Activated CD4-positive, alpha-beta T cell treated with anti-CD3 and anti-CD28 coated beads, Interleukin-10, Interleukin-2, amounts not matched to agents 100 ng/mL and 50 ng/mL, durations not matched to agents 16 hours and 8 hours (primary cell): ENCODE data around the gene SLC7A9.
"Not testable (repeated sequence)": the region's sequence is repeated elsewhere in the genome, so short reads cannot be mapped to it uniquely, and the experiment has no call there.

Experiments used
- DNase-seq: peaks from one replicate; pipeline ENCODE4 v3.0.0-alpha.2; 2020

The SLC7A9 gene

DNA sequence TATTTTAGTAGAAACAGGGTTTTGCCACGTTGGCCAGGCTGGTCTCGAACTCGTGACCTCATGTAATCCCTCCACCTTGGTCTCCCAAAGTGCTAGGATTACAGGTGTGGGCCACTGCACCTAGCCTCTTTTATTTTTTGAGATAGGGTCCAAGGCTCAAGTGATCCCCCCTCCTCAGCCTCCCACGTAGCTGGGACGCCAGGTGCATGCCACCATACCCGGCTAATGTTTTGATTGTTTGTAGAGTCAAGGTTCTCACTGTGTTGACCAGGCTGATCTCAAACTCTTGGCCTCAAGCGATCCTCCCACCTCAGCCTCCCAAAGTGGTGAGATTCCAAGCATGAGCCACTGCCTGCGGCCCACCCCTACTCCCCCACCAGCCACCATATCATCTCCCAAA, 6.3 kb downstream of the SLC7A9 start:
- no peak for DNase-seq

DNA sequence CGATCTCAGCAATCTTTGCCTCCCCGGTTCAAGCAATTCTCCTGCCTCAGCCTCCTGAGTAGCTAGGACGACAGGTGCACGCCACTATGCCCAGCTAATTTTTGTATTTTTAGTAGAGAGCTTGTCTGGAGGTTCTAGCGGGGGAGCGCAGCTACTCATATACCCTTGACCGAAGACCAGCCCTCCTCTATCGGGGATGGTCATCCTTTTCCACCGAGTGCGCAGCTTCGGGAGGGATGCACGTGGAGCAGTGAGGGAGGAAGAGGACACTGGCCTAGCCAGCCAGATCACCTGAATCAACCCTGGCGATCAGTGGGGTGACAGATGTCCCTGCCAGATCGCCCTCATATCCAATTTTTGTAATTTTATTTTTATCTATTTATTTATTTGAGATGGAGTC, 6.8 kb downstream of the SLC7A9 start:
- no peak for DNase-seq

DNA sequence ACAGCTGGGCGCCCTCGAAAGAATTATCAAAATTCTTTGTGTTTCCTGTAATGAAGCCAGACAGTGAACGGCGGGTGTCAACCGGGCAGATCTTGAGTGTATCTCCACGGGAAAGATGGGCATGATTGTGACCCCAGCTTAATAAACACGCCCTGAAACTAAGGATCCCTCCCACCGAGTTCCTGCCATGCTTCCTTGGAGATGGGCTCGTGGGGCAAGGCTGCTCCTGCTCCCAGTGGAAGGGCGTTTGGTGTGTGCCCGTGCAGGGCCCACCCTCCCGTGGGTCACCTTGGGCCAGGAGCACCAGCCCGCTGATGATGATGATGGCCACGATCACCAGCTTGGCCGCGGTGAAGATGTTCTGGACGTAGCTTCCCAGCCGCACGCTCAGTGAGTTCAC, 7.4 kb downstream of the SLC7A9 start:
- no peak for DNase-seq

DNA sequence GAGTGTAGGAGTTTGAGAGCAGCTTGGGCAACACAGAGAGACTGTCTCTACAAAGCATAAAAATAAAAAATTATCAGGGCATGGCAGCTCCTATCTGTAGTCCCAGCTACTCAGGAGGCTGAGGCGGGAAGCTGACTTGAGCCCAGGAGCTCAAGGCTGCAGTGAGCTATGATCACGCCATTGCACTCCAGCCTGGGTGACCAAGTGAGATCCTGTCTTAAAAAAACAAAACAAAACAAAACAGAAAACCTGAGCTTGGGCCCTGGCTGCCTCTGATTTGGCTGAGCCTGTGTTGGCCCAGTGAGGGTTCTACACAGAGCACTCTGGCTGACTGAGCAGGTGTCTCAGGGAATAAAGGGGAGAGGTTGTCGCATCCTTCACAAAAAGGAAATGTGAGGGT, 8.0 kb downstream of the SLC7A9 start:
- no peak for DNase-seq

DNA sequence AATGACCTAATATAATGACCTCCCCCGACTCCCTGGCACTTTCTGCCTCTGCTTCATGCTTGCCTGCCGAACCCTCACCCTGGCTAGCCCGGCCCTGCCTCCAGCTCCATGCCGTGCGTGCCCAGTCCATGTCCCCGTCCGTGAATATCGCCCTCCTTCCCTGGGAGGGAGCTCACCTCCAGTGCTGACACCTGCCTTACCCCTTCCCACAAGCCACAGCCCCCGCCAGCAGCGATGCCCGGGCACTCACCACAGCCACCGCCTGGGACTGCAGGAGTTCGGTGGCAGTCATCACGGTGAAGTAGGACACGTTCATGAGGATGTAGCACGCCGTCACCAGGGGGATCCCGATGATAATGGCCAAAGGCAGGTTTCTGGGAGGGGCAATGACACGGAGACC, 10.0 kb downstream of the SLC7A9 start:
- no peak for DNase-seq

DNA sequence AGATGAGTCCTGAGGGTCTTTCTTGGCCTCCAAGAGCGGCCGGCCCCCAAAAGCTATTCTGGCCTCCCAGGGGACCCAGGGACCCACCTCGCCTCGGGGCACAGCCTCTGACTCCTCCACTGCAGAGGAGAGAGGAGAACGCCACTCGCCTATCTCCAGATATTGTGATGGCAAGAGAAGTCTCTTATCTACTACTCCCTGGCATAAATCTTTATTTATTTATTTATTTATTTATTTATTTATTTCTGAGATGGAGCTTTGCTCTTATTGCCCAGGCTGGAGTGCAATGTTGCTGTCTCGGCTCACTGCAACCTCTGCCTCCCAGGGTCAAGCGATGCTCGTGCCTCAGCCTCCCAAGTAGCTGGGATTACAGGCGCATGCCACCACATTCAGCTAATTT, 11.0 kb downstream of the SLC7A9 start:
- DNase-seq: no peak

DNA sequence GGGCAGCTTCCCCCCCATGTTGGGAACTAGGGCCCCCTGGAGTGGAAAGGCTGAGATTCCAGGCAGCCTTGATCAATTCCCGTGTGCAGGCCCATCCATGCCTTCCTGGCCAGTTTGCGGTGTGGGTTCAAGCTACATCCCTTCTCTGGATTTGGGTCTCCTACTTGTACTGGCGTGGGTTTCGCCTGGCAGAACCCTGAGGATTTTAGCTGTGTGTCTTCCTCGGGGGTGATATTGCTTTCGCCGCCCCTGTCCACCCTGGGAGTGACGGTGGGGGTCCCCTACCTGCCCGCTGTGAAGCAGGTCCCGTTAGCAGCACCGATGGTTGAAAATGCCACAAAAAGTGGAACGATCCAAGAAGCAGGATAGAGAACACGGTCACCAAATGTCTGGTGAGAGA, 11.4 kb downstream of the SLC7A9 start:
- no peak for DNase-seq

DNA sequence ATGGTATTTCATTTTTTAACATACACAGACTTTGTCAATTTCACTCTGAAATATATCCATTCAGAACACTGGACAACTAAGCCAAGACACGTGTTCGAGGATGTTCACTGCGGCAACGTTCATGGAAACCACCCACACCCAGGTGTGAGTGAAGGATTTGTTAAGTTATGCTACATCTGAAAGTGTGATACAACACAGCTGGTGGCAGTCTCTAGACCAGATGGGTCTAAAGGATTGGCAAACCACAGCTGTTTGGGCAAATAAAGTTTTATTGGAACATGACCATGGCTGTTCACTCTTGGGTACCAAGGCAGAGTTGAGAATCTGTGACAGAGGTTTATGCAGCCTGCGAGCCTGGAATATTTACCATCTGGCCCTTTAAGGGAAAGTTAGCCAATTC, 12.0 kb downstream of the SLC7A9 start:
- DNase-seq: no peak

DNA sequence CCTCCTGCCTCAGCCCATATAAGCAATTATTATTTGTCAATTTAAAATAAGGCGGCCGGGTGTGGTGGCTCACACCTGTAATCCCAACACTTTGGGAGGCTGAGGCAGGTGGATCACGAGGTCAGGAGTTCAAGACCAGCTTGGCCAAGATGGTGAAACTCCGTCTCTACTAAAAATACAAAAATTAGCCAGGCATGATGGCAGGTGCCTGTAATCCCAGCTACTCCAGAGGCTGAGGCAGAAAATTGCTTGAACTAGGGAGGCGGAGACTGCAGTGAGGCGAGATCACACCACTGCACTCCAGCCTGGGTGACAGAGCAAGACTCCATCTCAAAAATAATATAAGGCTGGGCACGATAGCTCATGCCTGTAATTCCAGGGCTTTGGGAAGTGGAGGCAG, 12.7 kb downstream of the SLC7A9 start:
- DNase-seq: not testable (repeated sequence)

DNA sequence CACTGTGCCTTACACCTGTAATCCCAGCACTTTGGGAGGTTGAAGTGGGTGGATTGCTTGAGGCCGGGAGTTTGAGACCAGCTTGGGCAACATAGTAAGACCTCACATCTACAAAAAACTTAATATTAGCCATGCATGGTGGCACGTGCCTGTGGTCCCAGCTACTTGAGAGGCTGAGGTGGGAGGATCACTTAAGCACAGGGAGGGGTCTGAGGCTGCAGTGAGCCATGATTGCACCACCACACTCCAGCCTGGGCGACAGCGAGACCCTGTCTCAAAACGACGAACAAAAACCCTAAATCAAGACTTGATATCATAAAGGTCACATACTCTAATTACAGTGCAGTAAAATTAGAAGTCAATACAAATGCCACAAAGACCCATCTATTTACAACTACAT, 17.4 kb downstream of the SLC7A9 start:
- no peak for DNase-seq

DNA sequence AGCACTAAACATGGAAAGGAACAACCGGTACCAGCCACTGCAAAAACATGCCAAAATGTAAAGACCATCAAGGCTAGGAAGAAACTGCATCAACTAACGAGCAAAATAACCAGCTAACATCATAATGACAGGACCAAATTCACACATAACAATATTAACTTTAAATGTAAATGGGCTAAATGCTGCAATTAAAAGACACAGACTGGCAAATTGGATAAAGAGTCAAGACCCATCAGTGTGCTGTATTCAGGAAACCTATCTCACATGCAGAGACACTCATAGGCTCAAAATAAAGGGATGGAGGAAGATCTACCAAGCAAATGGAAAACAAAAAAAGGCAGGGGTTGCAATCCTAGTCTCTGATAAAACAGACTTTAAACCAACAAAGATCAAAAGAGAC, 21.5 kb downstream of the SLC7A9 start:
- not testable (repeated sequence) for DNase-seq

DNA sequence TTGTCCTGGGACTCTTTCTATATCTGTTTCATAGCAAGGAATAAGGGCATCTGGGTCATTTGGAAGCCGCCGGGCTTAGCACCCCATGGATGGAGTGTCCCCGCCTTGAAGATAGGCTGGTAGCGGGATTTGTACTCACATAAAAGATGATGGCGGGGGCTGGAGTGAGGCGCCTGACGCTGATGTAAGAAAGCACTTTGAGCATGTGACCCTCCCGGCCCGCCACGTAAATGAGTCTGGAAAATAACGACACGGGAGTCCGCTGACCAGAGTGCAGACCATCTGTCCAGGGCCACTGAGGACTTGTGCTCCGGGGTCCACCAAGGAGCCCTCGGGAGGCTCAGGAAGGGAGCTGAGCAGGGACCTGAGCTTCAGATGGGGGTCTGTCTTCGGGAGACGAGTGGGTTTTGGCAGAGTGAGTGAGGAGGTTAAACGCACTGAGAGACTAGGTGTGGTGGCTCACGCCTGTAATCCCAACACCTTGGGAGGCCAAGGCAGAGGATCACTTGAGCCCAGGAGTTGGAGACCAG, 25.8 kb downstream of the SLC7A9 start:
- no peak for DNase-seq

DNA sequence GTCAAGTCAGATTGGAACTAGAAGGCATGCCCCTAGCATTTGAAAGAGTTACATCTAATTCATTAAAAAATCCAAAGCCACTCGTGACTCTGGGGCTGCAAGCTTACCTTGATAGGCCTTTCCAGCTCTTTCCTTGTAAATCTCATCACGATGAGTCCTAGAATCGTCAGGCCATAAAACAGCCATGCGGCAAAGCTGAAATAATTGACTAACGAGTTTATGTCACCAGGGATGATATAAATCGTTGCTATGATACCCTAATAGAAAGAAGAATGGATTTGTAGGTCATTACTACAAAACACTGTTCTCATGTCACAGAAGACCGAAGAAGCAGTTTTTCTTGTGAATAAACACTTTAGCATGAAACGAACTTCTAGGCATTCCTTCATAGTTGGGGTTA, 27.5 kb downstream of the SLC7A9 start:
- no peak for DNase-seq

DNA sequence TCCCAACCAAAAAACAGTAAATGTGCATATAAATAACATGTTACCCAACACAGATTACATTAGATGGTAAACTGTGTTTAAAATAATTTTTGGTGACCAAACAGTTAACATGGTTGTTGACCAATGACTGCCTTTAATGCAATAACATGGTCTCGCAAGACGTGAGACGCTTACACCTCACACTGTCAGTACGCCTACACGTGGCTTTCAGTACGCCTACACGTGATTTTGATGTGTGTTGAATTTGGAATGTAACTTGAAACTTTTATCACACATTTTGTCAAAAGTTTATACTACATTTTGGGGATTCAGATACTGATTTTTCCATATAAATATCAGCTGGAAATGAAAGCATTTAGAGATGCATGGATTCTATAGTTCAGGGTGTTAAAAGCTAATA, 32.0 kb downstream of the SLC7A9 start:
- no peak for DNase-seq

DNA sequence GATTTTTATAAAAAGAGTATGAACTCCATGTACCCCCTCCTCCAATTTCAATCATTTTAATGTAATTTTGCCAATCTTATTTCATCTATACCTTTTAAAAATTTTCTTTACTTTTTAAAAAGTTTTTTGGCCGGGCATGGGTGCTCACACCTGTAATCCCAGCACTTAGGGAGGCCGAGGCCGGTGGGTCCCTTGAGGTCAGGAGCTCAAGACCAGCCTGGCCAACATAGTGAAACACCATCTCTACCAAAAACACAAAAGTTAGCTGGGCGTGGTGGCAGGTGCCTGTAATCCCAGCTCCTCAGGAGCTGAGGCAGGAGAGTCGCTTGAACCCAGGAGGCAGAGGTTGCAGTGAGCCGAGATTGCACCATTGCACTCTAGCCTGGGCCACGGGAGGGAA, 36.2 kb downstream of the SLC7A9 start:
- DNase-seq: not testable (repeated sequence)

DNA sequence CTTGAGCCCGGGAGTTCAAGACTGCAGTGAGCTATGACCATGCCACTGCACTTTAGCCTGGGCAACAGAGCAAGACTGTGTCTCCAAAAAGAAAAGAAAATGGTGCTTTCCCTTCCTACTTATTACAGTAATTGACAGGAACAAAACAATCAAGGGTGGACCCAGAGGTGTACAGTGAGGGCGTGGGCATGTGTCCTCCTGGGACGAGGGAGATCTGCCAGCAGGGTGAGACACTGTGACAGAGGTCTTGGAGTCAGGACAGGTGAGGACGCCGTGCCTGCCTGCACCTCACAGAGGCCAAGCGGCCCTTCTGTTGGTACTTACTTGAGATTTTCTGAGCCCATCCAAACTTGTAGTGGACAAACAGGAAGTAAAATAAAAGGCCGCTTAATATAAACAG, 36.7 kb downstream of the SLC7A9 start:
- DNase-seq: not testable (repeated sequence)

DNA sequence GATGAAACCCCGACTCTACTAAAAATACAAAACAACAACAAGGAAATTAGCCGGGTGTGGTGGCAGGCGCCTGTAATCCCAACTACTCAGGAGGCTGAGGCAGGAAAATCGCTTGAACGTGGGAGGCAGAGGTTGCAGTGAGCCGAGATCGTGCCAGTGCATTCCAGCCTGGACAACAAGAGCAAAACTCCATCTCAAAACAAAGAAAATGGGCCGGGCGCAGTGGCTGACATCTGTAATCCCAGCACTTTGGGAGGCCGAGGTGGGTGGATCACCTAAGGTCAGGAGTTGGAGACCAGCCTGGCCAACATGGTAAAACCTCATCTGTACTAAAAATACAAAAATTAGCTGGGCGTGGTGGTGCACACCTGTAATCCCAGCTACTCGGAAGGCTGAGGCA, 37.5 kb downstream of the SLC7A9 start:
- DNase-seq: not testable (repeated sequence)

DNA sequence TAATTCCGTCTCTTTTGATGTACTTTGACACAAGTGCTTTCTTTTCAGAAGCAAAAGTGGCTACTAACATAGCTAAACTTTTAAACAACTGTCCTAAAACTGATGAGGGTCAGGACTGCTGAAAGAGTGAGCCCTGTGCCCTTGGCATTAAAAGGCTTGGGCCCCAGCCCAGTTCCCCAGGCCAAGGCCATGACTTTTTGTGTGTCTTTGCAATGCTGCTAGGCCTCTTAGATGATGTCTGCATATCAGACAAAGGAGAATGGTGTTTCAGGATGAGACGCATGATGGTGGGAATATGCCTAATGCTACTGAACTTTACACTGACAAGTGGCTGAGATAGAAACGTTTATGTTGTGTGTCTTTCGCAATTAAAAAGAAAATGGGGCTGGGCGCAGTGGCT, 38.0 kb downstream of the SLC7A9 start:
- no peak for DNase-seq

DNA sequence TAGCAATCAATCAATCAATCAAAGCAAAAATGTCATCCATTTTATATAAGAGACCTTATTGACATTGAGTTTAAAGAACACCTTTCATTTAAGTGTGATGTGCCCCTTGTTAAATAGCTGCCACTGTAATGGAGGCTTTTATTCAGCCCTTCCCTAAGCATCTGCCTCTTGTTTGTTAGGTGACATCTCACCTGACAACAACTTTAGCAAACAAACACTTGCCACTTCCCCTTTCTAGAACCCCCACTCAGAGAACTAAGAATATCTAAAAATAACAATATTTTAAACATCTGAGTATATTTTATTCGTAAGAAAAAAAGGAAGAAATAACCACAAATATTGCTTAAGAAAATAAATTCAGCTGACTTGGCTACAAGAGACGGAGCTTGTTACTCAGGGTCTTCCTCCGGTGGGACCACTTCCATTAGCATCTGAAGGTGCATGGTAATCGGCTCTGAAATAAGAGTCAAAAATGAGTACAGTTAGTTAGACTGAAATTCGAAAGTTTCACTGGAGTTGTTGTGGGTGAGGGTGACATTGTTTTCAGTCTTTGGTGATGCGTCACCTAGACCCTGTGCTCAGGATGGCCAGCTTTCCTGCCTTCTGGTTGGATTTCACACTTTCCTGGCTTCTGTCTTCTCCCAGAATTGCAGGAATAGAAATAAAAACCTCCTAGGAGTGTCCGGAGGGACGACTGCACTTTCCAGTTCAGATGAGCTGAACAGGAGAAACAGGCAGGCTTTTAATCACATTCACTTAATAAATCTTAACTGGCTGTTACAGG, 39.1 kb downstream of the SLC7A9 start:
- DNase-seq: no peak

DNA sequence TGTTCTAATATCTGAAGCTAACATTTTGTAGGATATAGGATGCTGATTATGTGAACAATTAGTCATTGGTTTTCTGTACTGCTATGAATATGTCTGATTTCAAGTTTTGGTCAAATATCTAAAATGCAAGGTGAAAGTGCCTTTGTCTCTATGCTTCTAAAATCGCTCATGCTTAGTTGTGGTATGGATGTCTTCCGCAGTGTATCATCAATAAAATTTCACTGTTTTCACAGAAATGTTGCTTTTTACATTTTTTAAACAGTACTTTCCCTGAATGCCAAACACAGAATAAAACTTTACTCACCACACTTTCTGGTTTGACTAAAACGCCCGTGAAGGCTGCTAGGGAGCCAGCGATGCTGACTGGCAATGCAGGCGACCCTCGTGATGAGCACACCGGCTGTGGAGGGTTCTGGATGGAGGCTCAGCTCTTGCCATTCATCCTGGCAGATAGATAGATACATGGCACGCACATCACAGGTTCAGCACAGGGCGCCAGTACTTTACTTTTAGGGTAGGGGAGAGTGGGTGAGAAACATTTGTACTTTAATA, 40.1 kb downstream of the SLC7A9 start:
- peak; percentile 31 for DNase-seq

DNA sequence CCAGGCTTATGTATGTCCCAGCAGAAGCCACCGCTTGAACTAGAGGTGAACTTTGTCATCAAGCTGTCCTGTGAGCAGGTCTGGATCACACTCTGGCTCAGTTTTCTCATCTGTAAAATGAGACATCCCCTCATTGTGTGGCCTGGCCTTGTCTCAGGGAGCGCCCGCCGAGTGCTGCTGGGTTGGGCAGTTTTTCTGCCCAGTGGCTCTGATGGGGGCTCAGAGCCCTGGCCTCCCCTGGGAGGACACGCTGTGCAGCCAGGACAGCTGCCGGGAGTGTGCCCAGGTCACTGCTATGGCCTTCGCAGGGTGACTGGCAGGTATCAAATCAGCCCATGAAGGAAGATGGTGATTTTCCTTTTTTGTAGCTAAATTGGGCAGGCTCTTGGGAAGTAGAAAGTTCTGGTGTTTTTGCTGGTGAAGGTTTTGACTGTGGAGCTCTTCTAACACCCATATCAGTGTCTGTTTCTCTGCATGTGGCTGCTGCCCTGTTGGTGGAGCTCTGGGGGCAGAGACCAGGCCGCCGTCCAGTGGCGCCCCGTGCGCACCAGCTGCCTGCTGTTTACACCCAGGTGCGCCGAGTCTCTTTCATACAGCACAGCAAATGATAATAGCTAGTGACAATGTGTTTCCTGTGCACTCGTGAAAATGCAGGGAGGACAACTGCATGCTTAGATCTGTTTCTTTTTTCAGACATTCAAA, 40.8 kb downstream of the SLC7A9 start:
- DNase-seq: no peak

DNA sequence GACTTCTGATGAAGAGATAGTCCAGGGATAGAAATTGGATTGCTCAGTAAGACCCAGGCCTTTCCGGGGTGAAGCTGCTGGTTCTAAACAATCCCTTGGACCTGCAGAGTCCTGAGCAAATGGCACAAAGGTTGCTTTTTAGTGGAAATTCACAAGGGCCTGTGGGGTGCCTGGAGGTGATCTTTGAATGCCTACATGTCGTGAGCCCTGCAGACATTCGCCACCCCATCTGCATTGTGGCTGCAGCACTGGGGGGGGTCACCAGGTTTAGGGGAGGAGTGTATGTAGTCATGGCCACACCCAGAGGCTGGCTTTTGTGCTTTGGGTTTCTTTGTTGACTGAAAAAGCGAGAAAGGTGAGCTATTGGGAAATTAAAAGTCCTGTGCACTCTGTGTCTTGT, 41.4 kb downstream of the SLC7A9 start:
- DNase-seq: no peak

DNA sequence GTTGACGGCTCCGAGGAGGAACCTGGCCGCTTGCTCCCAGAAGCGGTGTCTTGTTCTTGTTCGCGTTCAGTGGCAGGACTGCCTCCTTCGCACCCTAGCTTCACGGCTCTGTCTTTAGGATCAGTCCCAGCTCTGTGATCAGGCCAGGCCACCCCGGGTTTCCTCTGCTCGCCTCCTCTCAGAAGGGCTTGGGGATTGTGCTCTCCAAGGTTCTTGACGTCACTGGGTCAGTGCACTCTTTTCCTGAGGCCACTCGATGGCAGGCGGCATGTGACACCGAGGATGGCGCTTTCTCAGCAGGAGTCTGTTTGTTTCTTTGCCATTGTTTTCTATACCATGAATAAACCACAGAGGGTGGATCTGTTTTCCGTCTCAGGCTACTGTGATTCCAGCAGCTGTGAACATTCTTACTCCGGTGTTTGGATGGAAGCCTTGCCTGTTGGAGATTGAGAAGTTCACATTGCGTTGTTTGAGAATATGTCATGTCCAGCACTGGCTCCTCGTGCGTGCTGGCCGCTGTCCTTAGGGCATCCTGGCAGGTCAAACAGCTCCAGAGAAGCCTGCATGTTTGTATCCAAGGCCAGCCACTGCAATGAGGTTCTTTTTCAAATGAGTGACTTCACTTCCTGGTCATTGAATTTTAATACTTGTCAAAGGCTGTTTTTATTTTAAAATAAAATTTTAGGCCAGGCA, 44.5 kb downstream of the SLC7A9 start:
- DNase-seq: no peak
